KOPT-K1 (cell line): ENCODE results near the gene RREB1.
"Not testable (repeated sequence)": the region's sequence is repeated elsewhere in the genome, so short reads cannot be mapped to it uniquely, and the experiment has no call there.

ENCODE experiments used
- H3K27ac ChIP-seq: fragments of 200-600 bp; sonication (generic); 2 replicates; pipeline ENCODE4 v1.5.1; 2016; ENCODE audit warnings: antibody characterized with exemption, mild to moderate bottlenecking, low read depth, low read length; ENCODE audit not compliant: poor library complexity, severe bottlenecking
- H3K36me3 ChIP-seq: fragments of 200-600 bp; sonication (generic); 2 replicates; pipeline ENCODE4 v1.5.1; 2017; ENCODE audit warnings: antibody characterized with exemption, mild to moderate bottlenecking, low read length, moderate library complexity; ENCODE audit not compliant: insufficient read depth
- H3K9me3 ChIP-seq: fragments of 200-600 bp; sonication (generic); 2 replicates; pipeline ENCODE4 v1.5.1; 2017; ENCODE audit warnings: antibody characterized with exemption, low read length, mild to moderate bottlenecking; ENCODE audit not compliant: insufficient read depth, poor library complexity, severe bottlenecking

Gene RREB1

DNA sequence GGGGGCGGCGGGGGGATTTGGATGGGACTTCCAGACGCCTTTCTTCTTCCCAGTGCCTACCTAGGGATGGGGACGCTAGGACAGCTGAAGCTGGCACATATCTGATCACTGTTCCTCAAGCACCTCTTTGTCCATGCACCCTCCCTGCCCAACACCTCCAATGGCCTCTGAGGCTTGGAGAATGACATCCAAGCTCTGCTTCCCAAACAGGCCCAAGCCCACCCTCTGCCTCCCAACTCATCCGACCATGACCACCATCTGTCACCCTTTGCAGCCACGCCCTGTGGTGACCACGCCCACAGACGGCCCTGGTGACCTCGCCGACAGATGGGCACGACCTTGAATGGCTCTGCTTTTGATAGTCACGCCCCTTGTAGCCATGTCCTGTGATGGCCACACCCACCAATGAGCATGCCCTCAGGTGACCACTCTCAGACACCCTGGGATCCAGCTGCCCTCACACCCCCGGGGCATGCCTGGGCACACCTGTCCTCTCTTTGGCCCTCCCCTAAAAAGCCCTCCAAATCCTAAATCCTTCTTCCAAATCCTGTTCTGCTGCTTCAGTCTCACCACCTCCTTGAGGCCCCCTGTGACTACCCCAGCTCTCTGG is 154.2 kb downstream of the RREB1 start:
- H3K36me3 ChIP-seq: no peaks in the 10 kb centered on the region
- no peaks in the 10 kb centered on the region for H3K9me3 ChIP-seq
- H3K27ac ChIP-seq: no peak overlapping the region

DNA sequence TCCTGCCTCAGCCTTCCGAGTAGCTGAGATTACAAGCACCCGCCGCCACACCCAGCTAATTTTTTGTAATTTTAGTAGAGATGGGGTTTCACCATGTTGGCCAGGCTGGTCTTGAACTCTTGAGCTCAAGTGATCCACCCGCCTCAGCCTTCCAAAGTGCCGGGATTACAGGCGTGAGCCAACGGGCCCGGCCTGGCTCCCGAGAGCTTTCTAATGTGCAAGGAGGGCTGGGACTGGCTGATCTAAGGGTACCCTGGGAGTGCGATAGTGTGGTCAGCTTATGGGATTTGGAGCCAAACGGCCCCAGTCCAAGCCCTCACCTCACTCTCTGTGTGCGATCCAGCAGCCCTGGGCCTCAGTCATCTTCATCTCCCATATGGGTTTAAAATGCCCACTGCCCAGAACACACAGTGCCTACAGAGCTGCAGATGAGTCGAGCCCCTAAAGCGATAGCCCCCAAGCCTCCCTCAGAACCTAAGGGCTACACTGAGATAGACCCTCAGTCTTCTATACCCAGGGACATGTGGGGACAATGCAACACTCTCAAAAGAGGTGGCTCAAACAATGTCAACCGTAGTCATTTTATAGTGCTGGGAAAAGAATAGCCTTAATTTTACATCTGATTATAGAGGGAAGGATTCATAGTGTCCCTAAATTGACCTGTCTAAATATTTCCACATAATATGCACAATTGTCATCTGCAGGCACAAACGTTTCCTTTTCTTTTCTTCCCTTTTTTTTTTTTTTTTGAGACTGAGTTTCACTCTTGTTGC is 155.2 kb downstream of the RREB1 start:
- Histone ChIP-seq H3K27ac (no peak overlapping the region), H3K36me3 (no peaks in the 10 kb centered on the region), H3K9me3 (no peaks in the 10 kb centered on the region)

DNA sequence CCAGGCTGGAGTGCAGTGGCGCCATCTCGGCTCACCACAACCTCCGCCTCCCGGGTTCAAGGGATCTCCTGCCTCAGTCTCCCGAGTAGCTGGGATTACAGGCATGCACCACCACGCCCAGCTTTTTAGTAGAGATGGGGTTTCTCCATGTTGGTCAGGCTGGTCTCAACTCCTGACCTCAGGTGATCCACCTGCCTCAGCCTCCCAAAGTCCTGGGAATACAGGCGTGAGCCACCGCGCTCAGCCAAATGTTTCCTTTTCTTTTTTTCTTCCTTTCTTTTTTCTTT is 155.7 kb downstream of the RREB1 start:
- H3K9me3 ChIP-seq, H3K36me3 ChIP-seq, H3K27ac ChIP-seq: not testable (repeated sequence)

DNA sequence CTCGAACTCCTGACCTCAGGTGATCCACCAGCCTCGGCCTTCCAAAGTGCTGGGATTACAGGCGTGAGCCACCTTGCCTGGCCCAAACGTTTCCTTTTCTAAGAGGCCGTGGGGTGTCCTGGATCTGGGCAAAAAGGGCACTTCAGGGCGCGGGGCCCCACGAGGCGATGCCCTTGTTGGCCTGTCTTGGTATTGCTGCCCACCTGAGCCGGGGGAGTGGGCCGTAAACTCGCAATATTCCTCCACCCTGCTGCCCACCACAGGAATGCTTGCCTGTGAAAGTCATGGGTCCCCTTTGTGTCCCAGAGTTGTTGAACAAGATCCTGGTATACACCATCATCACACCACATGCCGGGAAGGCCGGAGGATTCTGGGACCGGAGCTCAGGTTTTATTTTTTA is 156.3 kb downstream of the RREB1 start:
- Histone ChIP-seq H3K9me3 (no peaks in the 10 kb centered on the region), H3K36me3 (no peaks in the 10 kb centered on the region), H3K27ac (no peak overlapping the region)

DNA sequence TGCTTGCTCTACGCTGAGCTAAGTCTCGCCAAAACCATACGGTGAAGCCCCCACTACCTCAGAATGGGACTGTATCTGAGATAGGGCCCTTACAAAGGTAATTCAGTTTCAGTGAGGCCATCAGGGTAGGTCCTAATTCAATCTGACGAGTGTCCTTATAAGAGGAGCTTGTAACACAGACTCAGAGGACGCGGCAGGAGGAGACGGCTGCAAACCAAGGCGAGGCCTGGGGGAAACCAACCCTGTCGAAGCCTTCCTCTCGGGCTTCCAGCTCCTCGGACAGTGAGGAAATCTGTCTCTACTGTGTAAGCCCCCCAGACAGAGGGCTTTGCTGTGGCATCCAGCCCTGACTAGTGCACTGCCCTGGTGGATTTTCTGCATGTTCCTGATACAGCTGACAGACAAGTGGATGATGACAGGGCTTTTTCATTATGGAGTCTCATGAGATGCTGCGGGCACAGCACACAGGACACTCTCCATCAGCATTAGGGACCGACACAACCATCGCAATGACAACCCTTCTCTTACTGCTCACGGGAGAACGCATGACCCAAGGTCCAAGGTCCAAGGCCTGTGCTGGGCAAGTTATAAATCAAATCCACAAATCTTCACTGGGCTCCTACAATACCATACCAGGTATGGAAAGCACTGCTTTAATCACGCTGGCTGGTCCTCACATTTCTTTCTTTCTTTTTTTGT is 157.1 kb downstream of the RREB1 start:
- Histone ChIP-seq H3K27ac (no peak overlapping the region), H3K9me3 (no peaks in the 10 kb centered on the region), H3K36me3 (no peaks in the 10 kb centered on the region)

DNA sequence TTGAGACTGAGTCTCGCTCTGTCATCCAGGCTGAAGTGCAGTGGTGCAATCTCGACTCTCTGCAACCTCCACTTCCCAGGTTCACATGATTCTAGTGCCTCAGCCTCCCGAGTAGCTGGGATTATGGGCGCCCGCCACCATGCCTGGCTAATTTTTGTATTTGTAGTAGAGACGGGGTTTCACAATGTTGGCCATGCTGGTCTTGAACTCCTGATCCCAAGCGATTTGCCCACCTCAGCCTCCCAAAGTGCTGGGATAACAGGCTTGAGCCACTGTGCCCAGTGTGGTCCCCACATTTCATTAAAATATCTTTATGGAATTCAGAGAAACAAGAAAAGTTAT is 157.6 kb downstream of the RREB1 start:
- H3K36me3 ChIP-seq, H3K9me3 ChIP-seq, H3K27ac ChIP-seq: not testable (repeated sequence)

DNA sequence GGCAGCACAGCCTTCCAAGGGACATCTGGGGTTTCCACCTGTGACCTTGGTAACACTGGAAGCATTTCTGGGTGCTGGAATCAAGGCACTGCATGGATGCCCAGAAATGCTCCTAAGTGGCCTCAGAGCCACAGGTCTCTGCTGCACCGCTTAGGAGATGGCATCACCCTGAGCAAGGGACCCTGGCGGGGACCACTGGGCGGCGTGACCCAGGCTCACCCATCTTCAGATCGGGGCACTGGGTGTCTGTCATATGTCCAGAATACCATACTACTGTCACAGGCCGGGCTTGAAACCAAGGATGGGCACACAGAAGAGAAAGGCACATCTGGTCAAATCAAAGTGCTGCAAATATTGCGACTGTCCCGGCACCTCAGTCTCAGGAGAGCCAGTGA is 159.3 kb downstream of the RREB1 start:
- H3K27ac ChIP-seq: no peak overlapping the region

DNA sequence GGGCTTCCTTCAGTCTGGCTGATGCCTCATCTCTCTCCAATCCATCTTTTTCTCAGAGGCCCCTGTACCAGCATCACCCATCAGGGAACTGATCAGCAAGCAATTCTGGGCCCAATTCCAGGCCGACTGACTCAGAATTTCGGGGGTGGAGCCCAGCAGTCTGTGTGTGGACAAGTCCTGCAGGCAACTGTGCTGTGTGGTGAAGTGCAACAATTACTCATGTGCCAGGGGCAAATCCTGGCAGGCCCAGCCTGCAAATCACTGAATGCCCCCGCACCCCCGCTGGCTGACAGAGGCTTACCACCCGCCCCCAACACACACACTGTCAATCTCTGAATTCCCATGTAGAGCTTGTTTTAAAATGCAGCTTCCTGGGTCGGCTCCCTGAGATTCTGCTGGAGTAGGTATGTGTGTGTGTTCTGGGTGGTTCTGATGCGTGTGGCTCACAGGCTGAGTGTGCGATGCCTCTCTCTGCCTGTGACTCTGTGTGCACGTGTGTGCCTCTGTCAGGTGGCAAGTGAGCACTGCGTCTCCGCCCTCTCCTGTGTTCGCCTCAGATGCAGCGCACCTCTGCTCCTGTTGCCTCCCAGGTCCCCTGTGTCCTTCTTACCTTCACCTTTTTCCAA is 159.8 kb downstream of the RREB1 start:
- H3K27ac ChIP-seq: no peak overlapping the region
- no peaks in the 10 kb centered on the region for H3K9me3 ChIP-seq
- no peaks in the 10 kb centered on the region for H3K36me3 ChIP-seq

More for the DNA sequence above, 159.3 kb downstream of the RREB1 start:
- H3K9me3 ChIP-seq: no peaks in the 10 kb centered on the region
- no peaks in the 10 kb centered on the region for H3K36me3 ChIP-seq

DNA sequence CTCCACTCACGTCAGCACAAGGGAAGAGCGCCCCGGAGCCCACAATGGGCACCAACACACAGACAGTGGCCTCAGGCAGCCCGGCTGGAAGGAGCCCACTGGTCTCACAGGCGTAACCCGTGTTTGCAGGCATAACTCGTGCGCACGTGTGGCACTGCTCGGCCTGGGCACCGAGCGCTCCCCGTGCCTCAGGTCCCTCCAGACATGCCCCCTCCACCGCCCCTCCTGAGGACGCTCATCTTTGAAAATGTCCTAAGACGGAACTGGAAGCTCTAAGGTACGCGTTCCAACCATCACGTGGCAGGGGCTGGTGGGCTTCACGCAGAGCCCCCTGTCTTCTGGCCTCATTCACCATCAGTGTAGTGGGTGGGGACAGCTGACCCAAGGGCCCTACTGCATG is 160.6 kb downstream of the RREB1 start:
- Histone ChIP-seq H3K36me3 (no peaks in the 10 kb centered on the region), H3K9me3 (no peaks in the 10 kb centered on the region), H3K27ac (no peak overlapping the region)

DNA sequence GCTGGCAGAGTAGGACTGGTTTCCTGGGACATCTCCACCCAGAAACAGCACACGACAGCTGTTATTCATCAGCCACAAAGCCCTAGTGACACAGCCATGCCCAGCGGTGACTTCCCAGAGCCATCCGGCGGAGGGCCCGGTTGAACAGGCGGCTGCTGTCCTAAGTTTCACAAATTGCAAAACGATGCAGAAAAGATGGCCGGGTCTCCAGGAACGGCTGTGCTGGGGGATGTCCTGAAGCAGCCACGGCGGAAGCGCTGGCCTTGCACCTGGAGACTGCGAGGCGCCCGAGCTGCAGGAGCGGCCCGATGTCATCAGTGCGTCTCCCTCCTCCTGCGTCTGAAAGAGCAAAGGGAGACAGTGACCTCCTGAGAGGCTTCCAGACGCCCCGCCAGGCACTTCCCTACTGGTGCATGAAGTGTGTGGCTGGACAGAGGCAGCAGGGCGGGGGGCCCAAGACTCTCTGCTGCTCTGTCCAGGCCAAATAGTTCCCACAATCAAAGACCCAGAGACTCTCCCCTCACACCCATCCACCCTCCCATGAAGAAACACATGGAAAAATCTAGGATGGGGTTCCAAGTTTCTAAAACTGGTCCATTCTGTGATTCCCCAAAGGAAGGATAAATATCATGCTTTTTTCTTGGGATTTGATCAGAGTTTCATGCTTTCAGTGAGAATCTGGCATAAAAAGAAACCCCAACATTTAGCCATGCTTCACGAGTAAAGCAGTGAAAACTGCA is 161.2 kb downstream of the RREB1 start:
- H3K9me3 ChIP-seq: no peaks in the 10 kb centered on the region
- no peaks in the 10 kb centered on the region for H3K36me3 ChIP-seq
- H3K27ac ChIP-seq: no peak overlapping the region

DNA sequence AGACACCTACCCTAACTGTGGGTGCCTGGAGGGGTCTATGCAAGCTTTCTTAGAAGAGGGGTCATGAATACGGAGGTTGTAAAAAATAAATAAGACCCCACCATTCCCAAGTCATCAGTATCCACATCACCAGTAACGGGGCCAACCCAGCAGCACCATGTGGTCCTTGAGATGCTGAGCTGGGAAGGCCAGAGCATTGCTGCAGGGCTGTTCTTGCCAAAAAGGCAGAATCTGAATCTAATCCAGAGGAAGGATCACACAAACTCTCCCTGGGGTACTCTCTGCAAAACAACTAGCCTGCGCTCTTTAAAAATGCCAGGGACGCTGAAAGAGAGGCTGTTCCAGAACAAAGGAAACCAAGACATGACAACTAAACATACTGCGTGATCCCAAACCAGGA is 162.1 kb downstream of the RREB1 start:
- no peaks in the 10 kb centered on the region for H3K9me3 ChIP-seq
- H3K36me3 ChIP-seq: no peaks in the 10 kb centered on the region
- H3K27ac ChIP-seq: no peak overlapping the region

DNA sequence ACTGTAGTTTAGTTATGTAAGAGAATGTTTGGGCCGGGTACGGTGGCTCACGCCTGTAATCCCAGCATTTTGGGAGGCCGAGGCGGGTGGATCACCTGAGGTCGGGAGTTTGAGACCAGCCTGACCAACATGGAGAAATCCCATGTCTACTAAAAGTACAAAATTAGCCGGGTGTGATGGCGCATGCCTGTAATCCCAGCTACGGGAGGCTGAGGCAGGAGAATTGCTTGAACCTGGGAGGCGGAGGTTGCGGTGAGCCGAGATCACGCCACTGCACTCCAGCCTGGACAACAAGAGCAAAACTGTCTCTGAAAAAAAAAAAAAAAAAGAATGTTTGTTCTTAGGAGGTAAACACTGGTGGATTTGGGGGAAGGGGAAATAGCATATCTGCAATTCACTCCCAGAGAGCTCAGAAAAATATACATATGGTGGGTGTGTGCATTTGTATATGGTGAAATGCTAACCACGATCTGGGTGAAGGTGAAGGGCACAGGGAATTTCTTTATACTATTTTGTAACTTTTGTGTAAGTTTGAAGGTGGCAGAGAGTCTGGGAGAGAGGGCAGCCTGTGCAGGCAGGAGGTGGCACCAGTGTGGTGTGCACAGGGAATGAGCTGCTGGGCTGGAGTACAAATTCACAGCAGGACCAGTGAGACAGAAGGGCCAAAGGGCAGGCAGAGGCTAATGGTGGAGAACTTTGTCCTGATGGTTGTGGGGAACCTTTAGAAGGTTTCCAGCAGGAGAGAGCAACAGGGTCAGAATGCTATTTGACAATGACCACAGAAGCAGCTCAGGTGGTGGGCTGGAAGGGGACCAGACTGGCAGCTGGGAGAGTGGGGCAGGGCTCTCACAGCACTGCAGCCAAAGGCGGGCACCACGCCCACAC is 162.8 kb downstream of the RREB1 start:
- H3K27ac ChIP-seq: no peak overlapping the region
- no peaks in the 10 kb centered on the region for H3K9me3 ChIP-seq
- H3K36me3 ChIP-seq: no peaks in the 10 kb centered on the region

DNA sequence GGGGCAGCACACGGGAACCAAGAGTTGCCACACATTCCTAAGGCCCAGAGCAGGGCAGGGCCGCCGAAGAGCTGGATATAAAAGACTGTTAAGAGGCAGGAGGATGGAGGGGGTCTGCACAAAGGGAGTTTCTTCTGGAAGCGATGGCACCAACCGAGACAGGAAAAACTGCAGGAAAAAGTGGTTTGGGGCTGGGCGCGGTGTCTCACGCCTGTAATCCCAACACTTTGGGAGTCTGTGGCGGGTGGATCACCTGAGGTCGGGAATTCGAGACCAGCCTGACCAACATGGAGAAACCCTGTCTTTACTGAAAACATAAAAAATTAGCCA is 163.4 kb downstream of the RREB1 start:
- Histone ChIP-seq H3K27ac (no peak overlapping the region), H3K9me3 (no peaks in the 10 kb centered on the region), H3K36me3 (no peaks in the 10 kb centered on the region)

DNA sequence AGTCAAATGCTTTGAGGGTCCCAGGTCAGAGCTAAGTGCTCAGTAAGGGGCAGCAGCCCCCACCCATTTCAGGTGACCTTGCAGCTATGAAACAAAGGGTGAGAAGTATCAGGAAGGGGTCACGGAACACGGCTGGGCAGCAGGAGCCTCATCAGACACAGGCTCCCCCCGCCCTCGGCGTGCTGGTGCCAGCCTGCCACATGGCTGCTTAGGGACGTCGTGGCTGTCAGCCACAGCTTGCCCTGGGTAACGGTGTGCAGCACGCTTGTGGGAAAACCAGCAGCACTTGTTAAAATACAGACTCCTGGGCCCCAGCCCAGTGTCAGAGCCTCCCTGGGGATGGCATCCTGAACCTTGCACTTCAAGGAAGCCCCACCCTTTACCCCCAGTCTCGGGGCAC is 165.9 kb downstream of the RREB1 start:
- H3K9me3 ChIP-seq: no peaks in the 10 kb centered on the region
- no peaks in the 10 kb centered on the region for H3K36me3 ChIP-seq
- H3K27ac ChIP-seq: no peak overlapping the region
